Heart right ventricle (tissue), 16 donors: ENCODE data around the gene SOWAHA. TPM values are rescaled to one million over a fixed set of nuclear protein-coding genes. Genes with fewer than 3 reads are reported as not detected.
A peak's percentile ranks its signal among the peaks of the same experiment; 100 is the strongest.

Experiments used
- ATAC-seq, 8 donors: fragments of 200-7000 bp; cut with Tn5 transposase; one replicate each; pipeline ENCODE4 v1.9.1; 2020; ENCODE audit warnings: mild to moderate bottlenecking in 8 of 8, moderate library complexity in 8 of 8, moderate number of reproducible peaks in 1 of 8
- DNase-seq, 2 donors: peaks; one replicate each; pipeline ENCODE4 v3.0.0-alpha.2; 2020
- H3K27ac ChIP-seq, 10 donors: fragments of 200-600 bp; sonication (generic) in 2 of 10; one replicate each; pipeline versions ENCODE4 v1.5.0 to v1.8.0; 2020 to 2022; ENCODE audit warnings: mild to moderate bottlenecking in 3 of 10
- H3K27me3 ChIP-seq, 7 donors: fragments of 200-600 bp; one replicate each; pipeline ENCODE4 v1.8.0; 2021 to 2022; ENCODE audit warnings: mild to moderate bottlenecking in 2 of 7
- H3K36me3 ChIP-seq, 9 donors: fragments of 200-600 bp; sonication (generic) in 1 of 9; one replicate each; pipeline versions ENCODE4 v1.5.0 to v1.8.0; 2020 to 2022; ENCODE audit warnings: mild to moderate bottlenecking in 2 of 9
- H3K4me1 ChIP-seq, 9 donors: fragments of 200-600 bp; sonication (generic) in 1 of 9; one replicate each; pipeline versions ENCODE4 v1.5.0 to v1.8.0; 2020 to 2022; ENCODE audit warnings: mild to moderate bottlenecking in 4 of 9
- H3K4me3 ChIP-seq, 10 donors: fragments of 200-600 bp; sonication (generic) in 2 of 10; one replicate each; pipeline versions ENCODE4 v1.5.0 to v1.8.0; 2020 to 2022; ENCODE audit warnings: mild to moderate bottlenecking in 7 of 10, moderate library complexity in 2 of 10
- H3K9me3 ChIP-seq, 11 donors: fragments of 200-600 bp in 10 of 11; sonication (generic) in 2 of 11; one replicate each; pipeline versions ENCODE4 v1.5.0 to v1.8.0; 2013 to 2022; ENCODE audit warnings: mild to moderate bottlenecking in 2 of 11, control low read depth in 1 of 11, moderate library complexity in 1 of 11
- WGBS, 2 donors: extraction: QIAGEN DNeasy Blood & Tissue Kit; methylation state at CpG; one replicate each; pipeline ENCODE4 v1.1.7; 2013; ENCODE audit warnings: inconsistent platforms in 1 of 2; 5-methylcytosine and 5-hydroxymethylcytosine counted together
- intact Hi-C, 10 donors: fragments of 100-400 bp; cut with DNase I; formaldehyde crosslinking; loops; one replicate each; pipeline versions ENCODE4 v1.11.1 to v1.14.2; 2022
- polyA plus RNA-seq, 2 donors: library from polyadenylated mRNA; stranded (reverse); fragments of 200-250 nt; gene quantifications; one replicate each; pipeline ENCODE4 v1.2.3, GENCODE V29; 2013
- total RNA-seq, 10 donors: library from RNA; stranded (reverse); fragmentation: NEBNext Ultra II Directional in 3 of 10; extraction: Animal tissue kit (Norgen Biotek cat#: 25700) in 3 of 10; gene quantifications; one replicate each; pipeline versions ENCODE4 v1.2.1 to v1.2.4, GENCODE V29; 2021 to 2023
- TF ChIP-seq, protein P1 (sequence below), 9 donors: fragments of 200-600 bp; sonication (generic) in 2 of 9; IDR thresholded peaks; one replicate each; pipeline versions ENCODE4 v1.5.0 to v1.8.0; 2021 to 2022; ENCODE audit warnings: antibody characterized with exemption in 9 of 9, mild to moderate bottlenecking in 5 of 9, moderate library complexity in 1 of 9
- donor health status: Arrhythmogenic right ventricular cardiomyopathy.
- donor health status: ischemic (EF 13 %, LVEDD 7.1; RV severe dilation, severe dysfunction).
- donor health status: healthy with polysubstance abuse.
- donor health status: DM: no; HTN: yes; CAD: no.
- donor health status: DM: no; HTN: no; CAD: no.
- donor health status: ischemic (EF 25% LVEDD 6.9; RV normal size, moderate dysfunction).
- donor health status: ischemic (EF 25% LVEDD 5.7; RV mildly dilated, moderate dysfunction).
- donor health status: healthy.
- donor health status: DM: yes; HTN: yes; CAD: no.
- donor health status: Ischemic cardiomyopathy.
- donor health status: ischemic (EF 35%, LVEDD 5.7; RV mildly dilated, moderate dysfunction).
- donor health status: nonischemic (EF 11% LVEDD 7.7; RV severe dilation, severe dysfunction).
- donor health status: DM: yes; HTN: yes; CAD: no.
- donor health status: PGD.
- donor health status: ischemic (EF 29% LVEDD 5.4; RV normal size, mild dysfunction).
- donor health status: nonischemic (EF 23%, LVEDD 6.1; RV moderate dilation, normal function).

The SOWAHA gene
- total and polyA plus RNA-seq, 12 donors = 0.07 to 0.19 (median 0.13) TPM; not detected in 7

DNA sequence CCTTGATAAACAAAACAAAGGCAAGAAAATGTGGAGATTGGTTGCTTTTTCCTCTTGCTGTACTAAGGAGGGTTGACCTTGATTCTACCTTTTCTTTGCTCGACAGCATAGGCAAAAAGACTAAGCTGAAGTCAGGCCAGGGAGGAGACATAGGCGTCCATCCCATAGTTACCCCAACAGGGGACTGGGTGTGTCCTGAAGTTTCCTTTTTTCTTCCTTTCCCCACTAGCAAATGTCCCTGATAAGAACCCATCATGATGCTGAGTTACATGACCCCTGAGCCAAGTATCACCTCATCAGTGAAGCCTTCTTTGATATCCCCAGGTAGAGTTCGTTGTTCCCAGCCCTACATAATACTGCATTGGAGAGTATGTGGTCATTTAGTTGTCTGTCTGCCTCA, 27.2 kb downstream of the SOWAHA start:
- ATAC-seq (peak in 2 of 8 donors; percentile 13 to 14), DNase-seq (no peak)
- Histone ChIP-seq H3K9me3 (no peaks in the 10 kb centered on the region), H3K27ac (peak overlapping the region in 9 of 10 donors; percentile 18 to 78 (median 58)), H3K4me1 (peaks cover 0 to 27% (median 7%) of the 10 kb centered on the region in 9 donors), H3K4me3 (no peak overlapping the region), H3K36me3 (no peaks in the 10 kb centered on the region), H3K27me3 (no peaks in the 10 kb centered on the region)
- intact Hi-C loops = no loop called here
- TF ChIP-seq, protein P1, sequence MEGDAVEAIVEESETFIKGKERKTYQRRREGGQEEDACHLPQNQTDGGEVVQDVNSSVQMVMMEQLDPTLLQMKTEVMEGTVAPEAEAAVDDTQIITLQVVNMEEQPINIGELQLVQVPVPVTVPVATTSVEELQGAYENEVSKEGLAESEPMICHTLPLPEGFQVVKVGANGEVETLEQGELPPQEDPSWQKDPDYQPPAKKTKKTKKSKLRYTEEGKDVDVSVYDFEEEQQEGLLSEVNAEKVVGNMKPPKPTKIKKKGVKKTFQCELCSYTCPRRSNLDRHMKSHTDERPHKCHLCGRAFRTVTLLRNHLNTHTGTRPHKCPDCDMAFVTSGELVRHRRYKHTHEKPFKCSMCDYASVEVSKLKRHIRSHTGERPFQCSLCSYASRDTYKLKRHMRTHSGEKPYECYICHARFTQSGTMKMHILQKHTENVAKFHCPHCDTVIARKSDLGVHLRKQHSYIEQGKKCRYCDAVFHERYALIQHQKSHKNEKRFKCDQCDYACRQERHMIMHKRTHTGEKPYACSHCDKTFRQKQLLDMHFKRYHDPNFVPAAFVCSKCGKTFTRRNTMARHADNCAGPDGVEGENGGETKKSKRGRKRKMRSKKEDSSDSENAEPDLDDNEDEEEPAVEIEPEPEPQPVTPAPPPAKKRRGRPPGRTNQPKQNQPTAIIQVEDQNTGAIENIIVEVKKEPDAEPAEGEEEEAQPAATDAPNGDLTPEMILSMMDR (IDR thresholded peaks at IDR 0.05) = no peak
- WGBS, 2 donors = 67 to 73% methylated on average over 3 of the region's 3 CpGs

DNA sequence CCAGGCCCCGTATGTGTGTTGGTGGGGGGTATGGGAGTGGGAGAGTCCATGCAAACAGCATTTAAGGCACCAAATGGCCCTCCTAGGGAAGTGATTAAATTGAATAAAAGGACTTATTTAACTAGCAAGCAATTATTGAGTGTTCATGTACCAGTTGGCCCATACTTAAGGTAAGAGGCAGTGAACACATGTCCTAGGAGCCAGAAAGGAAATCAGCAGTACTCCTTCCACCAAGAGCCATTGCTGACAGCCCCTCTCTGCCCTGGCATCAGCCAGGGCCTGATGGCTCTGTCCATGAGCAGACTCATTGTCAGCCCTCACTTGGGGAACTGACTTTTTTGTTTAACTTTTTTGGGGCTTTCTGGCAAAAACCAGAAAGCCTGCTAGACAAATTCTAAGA, 27.8 kb downstream of the SOWAHA start:
- TF ChIP-seq, protein P1 (IDR thresholded peaks at IDR 0.05) = no peak
- peaks cover 0 to 27% (median 7%) of the 10 kb centered on the region in 9 donors for H3K4me1 ChIP-seq
- H3K4me3 ChIP-seq = no peak overlapping the region
- H3K27ac ChIP-seq = peak overlapping the region in 6 of 10 donors; percentile 50 to 78 (median 61)
- H3K27me3 ChIP-seq = no peaks in the 10 kb centered on the region
- 77 to 79% methylated on average over 1 of the region's 1 CpG for WGBS, 2 donors
- H3K9me3 ChIP-seq = no peaks in the 10 kb centered on the region
- H3K36me3 ChIP-seq = no peaks in the 10 kb centered on the region
- no peak for DNase-seq
- ATAC-seq = no peak
- intact Hi-C loops = no loop called here

DNA sequence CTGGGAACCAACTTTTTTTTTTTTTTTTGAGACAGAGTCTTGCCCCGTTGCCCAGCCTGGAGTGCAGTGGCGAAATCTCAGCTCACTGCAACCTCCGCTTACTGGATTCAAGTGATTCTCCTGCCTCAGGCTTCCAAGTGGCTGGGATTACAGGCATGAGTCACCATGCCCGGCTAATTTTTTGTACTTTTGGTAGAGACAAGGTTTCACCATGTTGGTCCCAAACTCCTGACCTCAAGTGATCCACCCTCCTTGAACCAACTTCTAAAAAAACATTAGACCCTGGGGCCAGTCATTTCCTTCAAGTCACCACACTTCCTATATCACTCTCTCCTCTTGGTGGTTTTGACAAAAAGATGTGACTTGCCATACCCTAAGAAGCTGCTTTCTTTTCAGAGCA, 28.2 kb downstream of the SOWAHA start:
- H3K27me3 ChIP-seq = no peaks in the 10 kb centered on the region
- TF ChIP-seq, protein P1 (IDR thresholded peaks at IDR 0.05) = no peak
- peaks cover 0 to 27% (median 7%) of the 10 kb centered on the region in 9 donors for H3K4me1 ChIP-seq
- peak overlapping the region in 3 of 10 donors; percentile 54 to 78 (median 64) for H3K27ac ChIP-seq
- H3K36me3 ChIP-seq = no peaks in the 10 kb centered on the region
- 90 to 98% methylated on average over 4 of the region's 4 CpGs for WGBS, 2 donors
- DNase-seq (no peak), ATAC-seq (no peak)
- no peak overlapping the region for H3K4me3 ChIP-seq
- no peaks in the 10 kb centered on the region for H3K9me3 ChIP-seq
- intact Hi-C loops = no loop called here

DNA sequence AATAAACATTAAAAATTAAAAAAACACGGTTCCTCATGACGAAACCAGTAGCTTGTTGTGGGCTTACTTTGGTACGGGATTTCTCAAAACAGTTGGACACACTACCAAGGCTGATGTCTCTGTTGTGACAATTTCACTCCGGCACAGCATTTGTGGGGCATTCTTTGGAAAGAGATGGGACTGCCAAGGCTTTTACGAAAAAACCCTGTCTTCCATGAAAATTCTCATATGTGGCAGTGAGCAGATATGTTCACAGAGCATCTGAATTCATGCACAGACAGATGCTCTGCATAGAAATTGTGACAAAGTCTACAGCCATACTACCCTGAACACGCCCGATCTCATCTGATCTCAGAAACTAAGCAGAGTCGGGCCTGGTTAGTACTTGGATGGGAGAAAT, 35.2 kb downstream of the SOWAHA start:
- H3K9me3 ChIP-seq = no peaks in the 10 kb centered on the region
- no peaks in the 10 kb centered on the region for H3K36me3 ChIP-seq
- intact Hi-C loops = no loop called here
- DNase-seq (no peak), ATAC-seq (no peak)
- no peaks in the 10 kb centered on the region for H3K27me3 ChIP-seq
- WGBS, 2 donors = 93 to 96% methylated on average over 8 of the region's 8 CpGs
- H3K4me1 ChIP-seq = peaks cover 0 to 2% (median 0%) of the 10 kb centered on the region in 9 donors
- TF ChIP-seq, protein P1 (IDR thresholded peaks at IDR 0.05) = no peak
- H3K27ac ChIP-seq = no peak overlapping the region
- no peak overlapping the region for H3K4me3 ChIP-seq
